Lower leg skin (tissue), 3 donors: ENCODE results near the gene UBE2F.

Experiments used
- CTCF ChIP-seq, 3 donors: fragments of 450-650 bp; IDR thresholded peaks; one replicate each; pipeline ENCODE4 v1.5.1; 2016; ENCODE audit warnings: antibody characterized with exemption in 3 of 3, mild to moderate bottlenecking in 3 of 3, moderate library complexity in 2 of 3
- POLR2A ChIP-seq, 2 donors: fragments of 450-650 bp; IDR thresholded peaks; one replicate each; pipeline ENCODE4 v1.6.1; 2016 to 2017; ENCODE audit warnings: antibody characterized with exemption in 2 of 2, mild to moderate bottlenecking in 1 of 2, moderate library complexity in 1 of 2

DNA sequence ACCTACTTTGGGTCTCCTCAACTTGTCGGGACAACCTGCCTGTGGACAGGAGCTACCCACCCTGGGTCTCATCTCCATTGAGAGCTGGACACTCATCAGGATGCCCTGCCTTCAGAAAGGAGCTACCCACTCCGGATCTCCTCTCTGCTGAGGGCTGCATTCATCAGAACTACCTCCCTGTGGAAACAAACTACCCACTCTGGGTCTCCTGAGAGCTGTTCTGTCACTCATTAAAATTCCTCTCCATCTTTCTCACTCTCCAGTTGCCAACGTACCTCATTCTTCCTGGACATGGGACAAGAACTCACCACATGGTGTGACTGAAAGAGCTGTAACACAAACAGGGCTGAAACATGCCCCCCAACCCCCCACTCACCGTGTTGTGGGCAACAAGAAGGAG is 22.5 kb upstream of the UBE2F start:
- no peak for TF ChIP-seq CTCF (IDR thresholded peaks at IDR 0.05)
- TF ChIP-seq POLR2A (IDR thresholded peaks at IDR 0.05): no peak
